GM19193 (cell line): ENCODE measurements around the gene HIGD1A.
A peak's percentile ranks its signal among the peaks of the same experiment; 100 is the strongest.

Experiments
- POLR2A ChIP-seq: IDR thresholded peaks from 4 replicates; pipeline ENCODE4 v1.6.1; 2011; ENCODE audit not compliant: insufficient read depth, insufficient read length; ENCODE audit errors: extremely low read depth

HIGD1A gene

GRCh38 chr3:42780892-42781700, 23.2 kb downstream of the HIGD1A start:
- TF ChIP-seq POLR2A: no peak

- TF ChIP-seq POLR2A: no peak
Measured at GRCh38 chr3:42780398-42780797, 23.9 kb downstream of the HIGD1A start.

- no peak for TF ChIP-seq POLR2A
Measured at GRCh38 chr3:42778644-42779043, 25.6 kb downstream of the HIGD1A start.

GRCh38 chr3:42773409-42773751, 30.9 kb downstream of the HIGD1A start:
- TF ChIP-seq POLR2A: no peak

GRCh38 chr3:42772670-42773408, 31.5 kb downstream of the HIGD1A start, which contains the start of gene CCDC13:
Gene CCDC13, minus strand, starts transcription at chr3:42773253. Its CDS starts 14,908 bp downstream, at chr3:42758345.
- peak; percentile 83 for TF ChIP-seq POLR2A

- no peak for TF ChIP-seq POLR2A
Measured at GRCh38 chr3:42771271-42771670, 33.0 kb downstream of the HIGD1A start.

GRCh38 chr3:42769477-42770131, 34.7 kb downstream of the HIGD1A start:
- no peak for TF ChIP-seq POLR2A

- no peak for TF ChIP-seq POLR2A
Measured at GRCh38 chr3:42764561-42765295, 39.6 kb downstream of the HIGD1A start.

- TF ChIP-seq POLR2A: no peak
Measured at GRCh38 chr3:42764115-42764514, 40.2 kb downstream of the HIGD1A start.

GRCh38 chr3:42763021-42763420, 41.3 kb downstream of the HIGD1A start:
- no peak for TF ChIP-seq POLR2A

GRCh38 chr3:42762046-42762724, 42.1 kb downstream of the HIGD1A start:
- no peak for TF ChIP-seq POLR2A

- TF ChIP-seq POLR2A: no peak
Measured at GRCh38 chr3:42758126-42758525, 46.2 kb downstream of the HIGD1A start.

- no peak for TF ChIP-seq POLR2A
Measured at GRCh38 chr3:42756681-42757213, 47.5 kb downstream of the HIGD1A start.
